22Rv1 (cell line): ENCODE data around the gene KIAA0753.

ENCODE experiments used
- H3K27ac ChIP-seq: fragments of 450-650 bp; 2 replicates; pipeline ENCODE4 v1.5.1; 2017
- CTCF ChIP-seq: fragments of 450-650 bp; IDR thresholded peaks from 2 replicates; pipeline ENCODE4 v1.5.1; 2017; ENCODE audit warnings: mild to moderate bottlenecking
- ZFX ChIP-seq: fragments of 450-650 bp; IDR thresholded peaks from 2 replicates; pipeline ENCODE4 v1.6.1; 2017; ENCODE audit warnings: antibody characterized with exemption, borderline replicate concordance

The KIAA0753 gene

GRCh38 chr17:6632530-6632929 lies 8.0 kb downstream of the KIAA0753 start:
- H3K27ac ChIP-seq, result no peak overlapping the region
- no peak for TF ChIP-seq CTCF
- TF ChIP-seq ZFX, result no peak

- TF ChIP-seq CTCF (no peak), ZFX (no peak)
- H3K27ac ChIP-seq, result no peak overlapping the region
Measured at GRCh38 chr17:6630390-6630789, 10.1 kb downstream of the KIAA0753 start.

GRCh38 chr17:6627019-6627418 lies 13.5 kb downstream of the KIAA0753 start:
- H3K27ac ChIP-seq, result no peak overlapping the region
- TF ChIP-seq ZFX (no peak), CTCF (no peak)

- TF ChIP-seq ZFX, result no peak
- no peak for TF ChIP-seq CTCF
- no peak overlapping the region for H3K27ac ChIP-seq
Measured at GRCh38 chr17:6626616-6627015, 13.9 kb downstream of the KIAA0753 start.

- TF ChIP-seq CTCF (no peak), ZFX (no peak)
- H3K27ac ChIP-seq, result no peak overlapping the region
Measured at GRCh38 chr17:6623941-6624340, 16.6 kb downstream of the KIAA0753 start.

GRCh38 chr17:6611231-6611630 lies 29.3 kb downstream of the KIAA0753 start:
- TF ChIP-seq CTCF (no peak), ZFX (no peak)
- H3K27ac ChIP-seq, result no peak overlapping the region

GRCh38 chr17:6610011-6610410 lies 30.5 kb downstream of the KIAA0753 start:
- H3K27ac ChIP-seq, result no peak overlapping the region
- TF ChIP-seq CTCF, result no peak
- no peak for TF ChIP-seq ZFX
